ENCODE results near the gene CYP11A1. TPM values are rescaled to one million over a fixed set of nuclear protein-coding genes. Genes with fewer than 3 reads are reported as not detected.

CYP11A1 gene
- total and polyA plus RNA-seq, 9 donors, result 19.9 to 1,902 (median 32.3) TPM

DNA sequence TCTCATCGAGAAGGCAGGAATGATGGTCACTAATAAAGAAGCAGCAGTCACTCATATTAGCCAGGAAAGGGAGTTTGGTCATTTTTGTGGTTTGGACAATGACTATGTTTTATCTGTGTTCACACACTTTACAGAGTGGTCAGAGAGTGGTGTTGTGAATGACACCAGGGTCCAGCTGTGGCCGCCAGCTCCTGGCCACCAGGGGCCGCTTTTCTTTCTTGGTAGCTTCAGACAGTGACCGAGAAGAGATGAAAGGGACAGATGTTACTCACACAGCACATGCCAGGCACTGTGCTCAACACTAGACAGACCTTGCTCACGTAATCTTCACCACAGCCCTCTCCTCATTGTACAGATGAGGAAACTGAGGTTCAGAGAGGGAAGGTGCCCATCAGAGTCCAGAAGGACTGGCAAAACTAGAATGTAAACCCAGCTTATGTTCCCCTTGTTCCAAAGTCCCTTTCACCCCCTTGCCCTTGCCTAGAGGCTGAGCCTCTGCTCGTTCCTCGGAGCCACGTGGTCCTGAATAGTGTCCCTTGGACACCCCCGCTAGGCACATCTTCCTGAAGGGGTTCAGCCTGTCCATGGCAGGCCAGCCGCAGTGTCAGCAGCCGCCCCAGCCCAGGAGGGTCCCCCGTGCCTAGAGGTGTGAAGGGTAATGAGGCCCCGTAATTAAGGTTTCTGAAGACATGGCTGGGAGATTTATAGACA, 55.6 kb downstream of the CYP11A1 start:
- intact Hi-C loops (cut with DNase I), result loop anchor here in 3 of 4 donors (5.0 to 10.0 kb wide), 3 partner anchors 185 to 357 kb away; no protein-coding TSS in a partner anchor
- H3K36me3 ChIP-seq, result no peaks in the 10 kb centered on the region
- TF ChIP-seq EP300 (IDR thresholded peaks at IDR 0.05) (no peak), POLR2A (IDR thresholded peaks at IDR 0.05) (no peak), CTCF (IDR thresholded peaks at IDR 0.05) (no peak)
- no peak for DNase-seq
- no peaks in the 10 kb centered on the region for H3K27me3 ChIP-seq
- WGBS, 3 donors, result 77 to 87% (median 80%) methylated on average over 13 of the region's 13 CpGs
- no peaks in the 10 kb centered on the region for H3K9me3 ChIP-seq
- H3K4me1 ChIP-seq (ENCODE audit: insufficient read depth), result no peaks in the 10 kb centered on the region
- H3K27ac ChIP-seq, result no peak overlapping the region
- H3K4me3 ChIP-seq, result no peak overlapping the region

DNA sequence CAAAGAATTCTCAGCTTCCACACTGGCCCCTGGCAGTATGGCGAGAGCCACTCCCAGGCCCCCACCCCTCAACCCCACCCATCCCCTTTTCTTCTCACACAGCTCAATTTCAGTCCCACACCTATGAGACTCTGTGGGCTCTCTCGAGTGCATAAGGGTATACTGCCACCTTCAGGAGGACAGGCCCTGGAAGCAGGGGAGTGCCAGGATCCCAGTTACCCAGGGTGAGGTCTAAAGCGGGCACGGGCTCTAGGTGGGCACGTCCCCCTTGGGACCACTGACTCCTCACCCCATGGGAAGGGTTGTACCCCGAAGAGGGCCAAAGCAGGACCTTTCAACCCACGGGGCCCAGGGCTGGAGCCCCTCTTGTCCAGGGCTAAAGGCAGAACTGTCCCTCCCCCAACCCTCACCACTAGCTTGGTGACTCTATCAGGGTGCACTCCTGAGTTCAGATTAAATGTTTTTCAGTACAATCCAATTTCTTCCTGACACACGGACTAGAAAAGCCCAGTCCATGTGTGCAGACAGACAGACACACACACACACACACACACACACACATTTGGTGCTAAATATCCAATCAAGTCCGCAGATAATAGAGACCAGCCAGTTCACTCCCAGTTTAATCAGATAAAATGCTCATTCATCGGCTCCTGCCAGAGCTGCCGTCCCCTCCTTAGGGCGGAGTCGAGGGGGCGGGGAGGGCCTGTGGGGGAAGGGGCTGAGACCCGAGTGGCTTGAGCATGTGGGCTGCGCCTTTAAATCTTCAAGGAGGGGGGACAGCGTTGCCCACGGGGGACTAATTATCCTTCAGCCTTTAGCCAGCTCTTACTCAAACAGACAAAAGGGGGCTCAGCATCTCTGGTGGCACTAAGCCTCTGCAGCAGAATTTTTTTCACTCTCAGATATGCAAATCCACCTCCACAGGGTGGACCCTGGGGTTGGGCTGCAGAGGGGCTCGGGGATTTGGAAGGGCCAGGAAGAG, 59.3 kb downstream of the CYP11A1 start:
- DNase-seq, result peak; percentile 57 to 73 (median 70)
- intact Hi-C loops (cut with DNase I), result loop anchor here (2.0 to 10.0 kb wide), 4 partner anchors 181 to 353 kb away; no protein-coding TSS in a partner anchor
- no peak overlapping the region for H3K4me3 ChIP-seq
- TF ChIP-seq CTCF (IDR thresholded peaks at IDR 0.05) (peak; percentile 36 to 56 (median 54)), POLR2A (IDR thresholded peaks at IDR 0.05) (no peak)
- H3K36me3 ChIP-seq, result no peaks in the 10 kb centered on the region
- no peaks in the 10 kb centered on the region for H3K9me3 ChIP-seq
- H3K27me3 ChIP-seq, result no peaks in the 10 kb centered on the region
- 5 to 9% (median 8%) methylated on average over 19 of the region's 19 CpGs for WGBS, 3 donors
- no peaks in the 10 kb centered on the region for H3K4me1 ChIP-seq (ENCODE audit: insufficient read depth)
- H3K27ac ChIP-seq, result no peak overlapping the region

DNA sequence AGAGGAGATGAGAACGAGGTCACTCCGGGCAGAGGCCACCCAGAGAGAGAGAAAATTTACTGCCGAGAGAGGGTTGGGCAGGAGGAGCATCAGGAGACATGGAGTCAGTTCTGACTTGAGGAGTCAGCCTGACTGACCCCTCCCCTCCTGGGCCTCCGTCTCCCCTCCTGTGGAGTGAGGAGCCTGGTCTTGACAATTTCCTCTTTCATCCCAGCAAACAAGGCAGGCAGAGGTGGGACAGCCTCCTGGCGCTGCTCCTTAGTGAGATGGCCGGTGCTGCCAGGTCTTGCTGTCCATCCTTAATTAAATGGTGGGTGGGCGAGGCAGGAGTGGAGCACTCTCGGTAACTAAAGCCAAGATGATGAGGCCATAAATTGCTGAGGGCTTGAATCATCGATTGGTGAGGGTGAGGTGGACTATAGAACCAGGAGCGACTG, 60.6 kb downstream of the CYP11A1 start:
- no peaks in the 10 kb centered on the region for H3K36me3 ChIP-seq
- TF ChIP-seq POLR2A (IDR thresholded peaks at IDR 0.05), result no peak
- no peak for TF ChIP-seq CTCF (IDR thresholded peaks at IDR 0.05)
- no peak for TF ChIP-seq EP300 (IDR thresholded peaks at IDR 0.05)
- no peak overlapping the region for H3K27ac ChIP-seq
- peaks cover 3% of the 10 kb centered on the region for H3K4me1 ChIP-seq (ENCODE audit: insufficient read depth)
- DNase-seq, result no peak
- H3K27me3 ChIP-seq, result no peaks in the 10 kb centered on the region
- no peak overlapping the region for H3K4me3 ChIP-seq
- 65 to 72% (median 67%) methylated on average over 10 of the region's 10 CpGs for WGBS, 3 donors
- intact Hi-C loops (cut with DNase I), result loop anchor here in 3 of 4 donors (5.0 to 10.0 kb wide), 3 partner anchors 179 to 352 kb away; no protein-coding TSS in a partner anchor
- H3K9me3 ChIP-seq, result no peaks in the 10 kb centered on the region

DNA sequence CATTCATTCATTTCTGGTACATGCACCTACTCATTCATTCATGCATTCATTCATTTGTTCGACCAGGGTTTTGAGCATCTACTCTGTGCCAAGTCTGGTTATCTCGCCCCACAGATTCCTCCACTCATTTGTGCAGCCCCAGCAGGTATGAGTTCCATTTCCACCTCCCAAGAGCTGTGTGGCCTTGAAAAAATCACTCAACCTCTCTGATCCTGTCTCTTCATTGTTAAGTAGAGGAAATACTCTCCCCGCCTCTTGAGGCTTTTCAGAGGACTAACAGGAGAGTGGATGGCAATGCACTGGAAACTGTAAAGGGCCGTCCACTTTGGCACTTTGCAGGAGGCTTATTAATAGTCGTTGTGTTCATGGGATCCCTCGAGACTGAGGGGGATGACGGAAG, 61.8 kb downstream of the CYP11A1 start:
- TF ChIP-seq EP300 (IDR thresholded peaks at IDR 0.05), result no peak
- no peak overlapping the region for H3K4me3 ChIP-seq
- peaks cover 3% of the 10 kb centered on the region for H3K4me1 ChIP-seq (ENCODE audit: insufficient read depth)
- no peaks in the 10 kb centered on the region for H3K27me3 ChIP-seq
- H3K27ac ChIP-seq, result no peak overlapping the region
- H3K36me3 ChIP-seq, result no peaks in the 10 kb centered on the region
- intact Hi-C loops (cut with DNase I), result loop anchor here in 3 of 4 donors (2.0 to 10.0 kb wide), 4 partner anchors 177 to 351 kb away; no protein-coding TSS in a partner anchor
- no peak for DNase-seq
- H3K9me3 ChIP-seq, result no peaks in the 10 kb centered on the region
- 82 to 87% (median 87%) methylated on average over 7 of the region's 7 CpGs for WGBS, 3 donors
